ENCODE results near the gene VWA8.
"Not testable (repeated sequence)": the region's sequence is repeated elsewhere in the genome, so short reads cannot be mapped to it uniquely, and the experiment has no call there.

The VWA8 gene

GRCh38 chr13:41851351-41851750 is 109.6 kb downstream of the VWA8 start:
- DNase-seq (ENCODE audit: low read depth) = no peak

- DNase-seq (ENCODE audit: low read depth) = no peak
These were observed 112.3 kb downstream of the VWA8 start for GRCh38 chr13:41848435-41849255.

DNA sequence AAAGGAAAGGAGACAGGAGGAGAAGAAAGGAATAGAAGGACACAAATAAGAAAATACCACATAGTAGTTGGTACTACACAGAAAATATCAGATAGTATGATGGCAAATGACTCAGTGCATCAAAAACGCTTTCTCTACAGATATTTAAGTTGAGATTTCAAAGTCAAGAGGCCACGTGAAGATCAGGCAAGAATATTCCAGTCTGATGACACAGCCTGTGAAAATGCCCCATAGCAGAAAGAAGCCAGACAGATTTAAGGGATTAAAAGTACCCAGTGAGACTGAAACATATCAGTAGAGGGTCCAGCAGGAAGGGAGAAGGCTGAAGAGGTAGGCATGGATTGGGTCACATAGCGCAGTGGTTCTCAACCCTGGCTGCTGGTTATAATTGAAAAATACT is 113.7 kb downstream of the VWA8 start:
- no peak for DNase-seq (ENCODE audit: low read depth)

- DNase-seq (ENCODE audit: low read depth) = no peak
These were observed 118.8 kb downstream of the VWA8 start for GRCh38 chr13:41842036-41842620.

DNA sequence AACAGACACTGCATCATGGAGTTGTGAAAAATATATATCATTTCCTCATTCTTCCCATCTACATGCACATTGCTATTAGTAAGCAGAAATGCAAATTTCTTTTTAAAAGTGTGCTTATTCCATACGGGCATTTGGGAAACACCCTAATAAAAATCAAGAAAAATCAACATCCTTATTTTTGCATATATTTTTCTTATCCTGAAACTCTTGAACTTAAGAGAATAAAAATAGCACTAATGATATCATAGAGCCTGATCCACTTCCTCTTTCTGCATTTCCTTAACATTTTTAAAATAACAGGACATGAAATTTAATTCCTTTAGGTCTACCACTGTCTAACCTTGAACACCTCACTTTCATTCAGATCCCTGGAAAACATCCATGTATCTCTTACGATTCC is 123.3 kb downstream of the VWA8 start:
- no peak for DNase-seq (ENCODE audit: low read depth)

DNA sequence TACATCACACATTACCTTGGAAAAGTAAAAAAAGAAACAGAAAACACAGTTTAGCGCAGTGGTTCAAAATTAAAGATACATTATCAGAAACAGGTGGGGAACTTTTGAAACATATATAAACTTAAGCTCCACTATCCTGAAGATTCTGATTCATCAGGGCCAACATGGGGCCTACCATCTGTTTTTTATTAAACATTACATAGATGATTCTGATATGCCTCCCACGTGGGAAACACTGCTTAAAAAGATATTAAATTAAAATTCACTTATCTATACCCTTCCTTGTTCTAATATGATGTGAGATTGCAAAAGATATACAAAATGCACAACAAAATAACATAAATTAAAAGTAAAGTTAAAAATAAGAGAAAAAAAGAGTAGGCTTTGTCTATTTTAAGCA is 125.0 kb downstream of the VWA8 start:
- no peak for DNase-seq (ENCODE audit: low read depth)

DNA sequence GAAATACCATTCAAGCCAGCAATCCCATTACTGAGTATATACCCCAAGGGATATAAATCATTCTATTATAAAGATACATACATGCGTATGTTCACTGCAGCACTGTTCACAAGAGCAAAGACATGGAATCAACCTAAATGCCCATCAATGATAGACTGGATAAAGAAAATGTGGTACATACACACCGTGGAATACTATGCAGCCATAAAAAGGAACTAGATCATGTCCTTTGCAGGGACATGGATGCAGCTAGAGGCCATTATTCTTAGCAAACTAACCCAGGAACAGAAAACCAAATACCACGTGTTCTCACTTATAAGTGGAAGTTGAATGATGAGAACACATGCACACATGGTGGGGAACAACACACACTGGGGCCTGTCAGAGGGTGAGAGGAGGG is 126.2 kb downstream of the VWA8 start:
- not testable (repeated sequence) for DNase-seq (ENCODE audit: low read depth)

DNA sequence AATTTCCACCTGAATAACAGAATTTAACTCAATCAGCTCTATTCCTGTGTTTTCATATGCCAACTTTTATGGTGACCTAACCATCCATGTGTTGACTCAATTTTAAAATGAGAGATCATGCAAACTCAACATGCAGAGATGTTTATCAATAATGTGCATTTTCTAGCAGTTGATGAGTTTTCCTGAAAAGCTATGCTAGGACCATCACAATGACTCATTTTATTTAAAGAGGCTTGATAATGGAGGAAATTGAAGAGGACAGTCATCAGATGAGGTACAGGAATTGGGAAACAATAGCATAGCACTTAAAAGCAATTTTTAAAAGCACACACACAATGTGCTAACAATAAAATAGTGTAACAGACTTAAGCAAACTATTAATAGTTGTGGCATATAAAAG is 127.1 kb downstream of the VWA8 start:
- DNase-seq (ENCODE audit: low read depth) = no peak

- no peak for DNase-seq (ENCODE audit: low read depth)
These were observed 127.7 kb downstream of the VWA8 start for GRCh38 chr13:41833201-41833600.

- DNase-seq (ENCODE audit: low read depth) = no peak
These were observed 133.2 kb downstream of the VWA8 start for GRCh38 chr13:41827507-41828213.

- no peak for DNase-seq (ENCODE audit: low read depth)
These were observed 135.2 kb downstream of the VWA8 start for GRCh38 chr13:41825691-41826090.

- DNase-seq (ENCODE audit: low read depth) = no peak
These were observed 137.4 kb downstream of the VWA8 start for GRCh38 chr13:41823476-41823875.

GRCh38 chr13:41822560-41822959 is 138.3 kb downstream of the VWA8 start:
- DNase-seq (ENCODE audit: low read depth) = no peak

DNA sequence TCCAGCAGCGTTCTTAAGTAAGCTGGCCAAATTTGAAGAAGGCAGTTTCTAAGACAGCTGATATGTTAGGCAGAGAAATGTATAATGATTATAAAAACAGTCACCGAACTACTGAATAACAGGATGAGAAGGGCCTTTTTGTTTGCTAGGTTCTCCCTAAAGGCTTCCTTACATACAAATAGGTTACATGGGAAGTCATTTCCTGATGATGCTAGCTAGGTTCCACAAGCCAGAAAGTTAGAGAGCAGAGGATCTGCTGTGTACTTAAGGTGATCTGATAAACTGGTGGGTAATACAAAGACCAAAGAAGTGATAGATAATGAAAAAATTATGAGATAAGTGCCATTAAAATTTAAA is 139.7 kb downstream of the VWA8 start:
- no peak for DNase-seq (ENCODE audit: low read depth)

DNA sequence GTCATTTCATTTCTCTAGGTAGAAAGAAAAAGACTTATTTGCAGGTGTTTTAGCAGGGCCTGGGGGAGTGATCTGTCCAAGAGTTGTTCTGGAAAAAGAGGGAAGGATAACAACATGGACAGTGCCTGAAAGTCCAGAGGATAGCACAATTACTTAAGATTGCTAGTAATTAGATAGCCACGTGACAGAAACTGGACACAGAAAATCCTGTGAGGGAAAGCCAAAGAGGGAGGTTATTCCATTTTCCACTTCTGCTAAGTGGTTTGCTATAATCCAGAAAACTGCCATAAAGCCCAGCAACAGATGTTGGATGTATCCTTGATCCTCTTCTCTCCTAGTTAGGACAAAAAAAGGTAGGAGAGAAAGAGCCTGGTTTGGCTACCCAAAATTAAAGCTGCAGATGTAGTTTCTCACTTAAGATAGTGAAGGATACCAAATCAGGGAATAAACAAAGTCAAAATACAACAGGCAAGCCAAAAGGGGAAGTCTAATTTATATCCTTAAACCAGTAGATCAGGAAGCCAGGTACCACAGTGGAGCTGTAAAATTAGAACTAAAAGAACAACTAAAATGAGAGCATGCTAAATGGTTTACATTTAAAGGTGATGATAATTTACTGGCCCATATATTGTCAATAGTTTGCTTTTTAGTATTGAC is 140.2 kb downstream of the VWA8 start:
- no peak for DNase-seq (ENCODE audit: low read depth)

- DNase-seq (ENCODE audit: low read depth) = no peak
These were observed 144.9 kb downstream of the VWA8 start for GRCh38 chr13:41816057-41816456.

DNA sequence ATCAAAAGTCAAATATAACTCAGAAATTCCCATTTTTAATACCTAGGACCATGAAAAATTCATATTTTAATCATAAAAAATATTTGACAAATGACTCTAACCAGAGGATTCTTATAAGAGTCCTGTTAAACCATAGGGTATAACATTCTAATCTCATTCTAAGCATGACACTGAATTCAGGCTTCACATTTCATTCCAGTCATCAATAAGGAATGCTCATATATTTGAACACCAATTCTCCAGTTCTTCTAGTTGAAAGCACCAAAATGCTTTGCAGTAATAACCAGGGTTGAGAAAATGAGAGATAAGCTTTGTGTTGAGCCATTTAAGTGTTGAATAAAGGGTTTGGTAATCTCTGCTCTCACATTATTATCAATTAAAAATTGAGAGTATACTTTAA is 147.5 kb downstream of the VWA8 start:
- DNase-seq (ENCODE audit: low read depth) = no peak

- DNase-seq (ENCODE audit: low read depth) = no peak
These were observed 148.1 kb downstream of the VWA8 start for GRCh38 chr13:41812851-41813250.

DNA sequence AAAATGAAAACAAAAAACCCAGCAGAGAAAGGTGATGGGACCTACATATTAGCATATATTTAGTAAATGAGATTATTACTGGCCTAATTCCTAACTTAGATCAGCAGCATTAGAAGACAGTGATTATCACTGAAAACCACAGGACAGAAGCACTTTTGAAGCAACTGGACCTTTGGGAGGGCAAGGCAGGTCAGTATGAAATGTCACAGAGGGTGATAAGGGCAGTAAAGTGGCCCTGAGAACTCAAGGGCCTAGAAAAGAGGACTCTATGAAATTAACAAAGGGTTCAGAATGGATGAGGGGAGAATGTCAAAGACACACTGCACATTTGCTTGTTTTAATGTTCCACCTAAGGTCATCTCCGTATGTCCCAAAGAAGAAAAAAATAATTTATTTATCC is 148.7 kb downstream of the VWA8 start:
- no peak for DNase-seq (ENCODE audit: low read depth)

DNA sequence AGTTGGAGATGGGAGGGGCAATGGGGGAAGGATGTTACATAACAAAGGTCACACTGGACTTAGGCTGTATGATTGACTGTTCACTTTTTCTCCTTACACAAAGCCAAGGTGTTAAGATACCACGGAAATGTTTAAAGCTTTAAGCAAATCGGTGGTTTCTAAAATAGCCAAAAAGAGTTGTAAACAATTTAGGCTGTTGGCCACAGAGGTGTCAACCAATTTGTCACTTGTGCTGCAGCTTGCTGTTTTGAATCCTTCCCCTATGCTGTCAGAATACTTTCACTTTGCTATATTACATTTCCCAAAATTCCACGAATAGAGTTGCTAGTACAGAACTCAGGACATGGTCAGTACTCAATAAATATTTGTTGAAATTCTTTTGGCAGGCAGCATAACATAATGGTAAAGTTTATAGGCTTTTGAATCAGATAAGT is 149.3 kb downstream of the VWA8 start:
- no peak for DNase-seq (ENCODE audit: low read depth)

GRCh38 chr13:41809962-41810361 is 150.9 kb downstream of the VWA8 start:
- no peak for DNase-seq (ENCODE audit: low read depth)

- not testable (repeated sequence) for DNase-seq (ENCODE audit: low read depth)
These were observed 157.5 kb downstream of the VWA8 start for GRCh38 chr13:41803445-41803735.
